GM19324 (cell line): ENCODE measurements around the gene RNF220.

Experiments used
- ATAC-seq: cut with Tn5 transposase; IDR thresholded peaks from one replicate; pipeline ENCODE4 v1.9.1; 2021; ENCODE audit warnings: mild to moderate bottlenecking, moderate library complexity; ENCODE audit not compliant: unreplicated experiment, low FRiP score

RNF220 gene

DNA sequence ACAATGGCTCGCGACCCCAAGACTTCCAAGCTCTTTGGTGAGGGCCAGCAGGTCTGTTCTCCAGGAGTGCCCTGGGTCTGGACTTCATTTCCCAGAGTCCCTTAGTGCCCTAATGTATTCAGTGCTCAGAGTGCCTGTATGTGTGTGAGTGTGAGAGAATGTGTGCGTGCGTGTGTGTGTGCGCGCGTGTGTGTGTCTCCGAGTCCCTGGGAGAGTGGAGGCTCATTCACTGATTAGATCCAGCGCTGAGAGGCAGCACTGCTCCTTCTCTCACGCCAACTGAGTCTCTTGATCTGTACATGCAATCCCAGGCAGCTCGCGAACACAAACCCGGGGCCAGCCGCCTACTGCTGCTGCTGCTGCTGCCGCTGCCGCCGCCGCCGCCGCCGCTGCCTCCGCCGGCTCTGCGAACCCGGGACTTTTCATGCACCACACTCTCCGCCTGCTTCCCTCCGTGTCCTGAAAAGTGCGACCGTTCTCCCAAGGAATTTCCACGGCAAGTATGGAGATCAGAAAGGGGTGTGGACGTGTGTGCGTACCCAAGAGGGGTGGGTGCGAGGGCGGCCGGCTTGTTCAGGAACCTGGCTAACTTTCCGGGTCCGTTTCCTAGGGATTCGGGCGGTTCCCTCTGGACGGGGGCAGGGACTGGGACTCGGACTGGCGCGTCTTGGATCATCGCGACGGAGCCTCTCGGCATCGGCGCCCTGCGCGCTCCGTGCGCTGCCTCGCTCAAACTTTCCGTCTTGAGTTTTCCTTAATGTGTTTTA is at the start of gene RNF220:
Gene RNF220, plus strand, starts transcription at position 225 of the 767 bp plus-strand sequence.
- ATAC-seq: no peak

DNA sequence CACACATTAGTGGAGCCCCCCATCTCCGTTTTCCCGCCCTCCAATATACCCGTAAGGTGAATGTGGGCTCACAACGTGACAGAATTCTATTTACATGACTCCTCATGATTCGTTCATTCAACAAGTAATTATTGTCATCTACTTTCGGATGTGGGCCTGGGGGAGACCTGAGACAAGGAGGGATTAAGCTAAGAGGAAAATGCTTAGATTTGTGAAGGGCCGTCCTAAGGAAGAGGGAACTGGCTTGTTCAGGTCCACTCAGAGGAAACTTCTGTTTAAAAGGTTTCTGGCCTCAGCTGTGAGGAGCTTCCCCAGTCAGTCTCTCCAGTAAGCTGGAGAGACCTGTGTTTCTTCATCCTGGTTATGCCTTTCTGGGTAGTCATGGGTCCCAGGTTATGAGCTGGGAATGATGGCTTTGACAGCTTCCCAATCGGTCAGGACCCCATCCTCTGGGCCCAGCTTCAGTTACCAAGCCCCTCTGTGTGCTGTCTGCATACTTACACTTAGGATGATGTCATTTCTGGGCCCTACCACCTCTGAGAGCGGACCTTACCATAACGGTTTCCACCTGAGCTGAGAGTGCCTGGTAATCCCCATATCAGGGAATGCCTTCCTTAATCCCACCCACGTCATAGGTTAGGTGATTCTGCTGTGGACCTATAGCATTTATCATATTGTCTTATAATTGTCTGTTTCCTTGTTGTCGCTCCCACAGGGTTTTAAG is 49.3 kb upstream of the RNF220 start:
- ATAC-seq: no peak

DNA sequence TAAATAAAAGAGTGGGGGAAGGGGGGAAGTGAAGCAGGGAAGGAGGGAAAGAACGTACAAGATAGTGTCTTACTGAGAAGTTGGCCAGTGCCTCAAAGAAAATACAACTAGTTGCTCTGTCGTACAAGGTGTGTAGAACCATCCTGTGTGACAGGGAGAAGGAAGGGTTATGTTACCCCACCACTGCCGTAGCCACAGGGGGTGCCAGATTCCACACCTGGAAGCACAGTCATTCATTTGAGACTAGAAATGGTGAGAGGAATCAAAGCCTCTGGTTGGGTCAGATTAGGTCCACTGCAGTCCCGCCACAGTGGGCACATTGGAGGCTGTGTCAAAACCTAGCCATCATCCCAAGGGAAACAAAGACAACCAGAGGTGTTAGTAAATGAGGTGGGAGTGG is 47.3 kb upstream of the RNF220 start:
- ATAC-seq: no peak

DNA sequence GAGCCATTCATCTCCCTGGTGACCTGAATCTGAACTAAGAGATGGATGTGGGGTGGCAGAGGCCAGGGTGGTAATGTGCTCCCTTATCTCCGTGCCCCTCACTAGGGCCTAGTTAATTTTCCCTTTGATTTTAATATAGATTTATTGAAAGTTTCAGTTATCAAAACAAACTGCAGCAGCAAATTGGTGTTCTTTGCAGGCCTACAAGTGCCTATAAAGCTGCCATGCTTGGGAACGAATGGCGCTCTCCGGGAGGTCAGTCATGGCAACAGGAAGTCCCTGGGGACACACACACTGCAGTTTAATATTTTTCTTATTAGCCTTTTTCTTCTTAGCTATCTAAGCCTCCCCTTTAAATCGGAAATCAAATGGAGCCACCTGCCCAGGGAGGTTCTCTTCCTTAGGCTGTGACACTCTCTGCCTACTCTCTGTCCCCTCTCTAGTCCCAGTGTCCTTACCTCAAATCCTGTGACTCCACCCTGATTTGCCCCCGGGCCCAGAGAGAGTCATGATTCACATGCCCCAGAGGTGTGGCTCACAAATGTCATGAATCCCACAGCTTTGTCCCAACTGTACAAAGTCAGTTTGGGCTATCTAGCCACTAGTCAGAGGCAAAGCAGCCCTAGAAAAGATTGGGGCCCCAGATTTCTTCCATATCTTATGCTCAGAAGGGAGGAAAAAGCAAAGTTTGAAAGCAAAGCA is 45.7 kb upstream of the RNF220 start:
- ATAC-seq: no peak

DNA sequence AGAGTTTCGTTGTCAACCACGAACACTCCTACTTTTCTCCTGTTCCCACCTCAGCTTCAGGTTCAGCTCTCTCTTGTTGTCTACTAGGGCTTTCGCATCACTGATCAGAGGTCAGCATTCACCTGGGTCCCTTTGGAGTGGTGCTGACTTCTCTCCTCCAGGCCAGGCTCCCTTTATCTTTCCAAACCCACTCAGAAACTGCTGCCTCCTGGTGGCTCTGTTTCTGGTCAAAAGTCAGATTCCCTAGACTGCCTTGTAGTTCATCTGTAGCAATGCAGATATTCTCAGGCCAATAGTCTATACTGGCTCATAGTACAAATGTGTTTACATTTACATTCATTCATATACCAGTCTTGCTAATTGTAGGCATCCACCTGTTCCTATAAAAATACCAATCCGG is 43.6 kb upstream of the RNF220 start:
- no peak for ATAC-seq

DNA sequence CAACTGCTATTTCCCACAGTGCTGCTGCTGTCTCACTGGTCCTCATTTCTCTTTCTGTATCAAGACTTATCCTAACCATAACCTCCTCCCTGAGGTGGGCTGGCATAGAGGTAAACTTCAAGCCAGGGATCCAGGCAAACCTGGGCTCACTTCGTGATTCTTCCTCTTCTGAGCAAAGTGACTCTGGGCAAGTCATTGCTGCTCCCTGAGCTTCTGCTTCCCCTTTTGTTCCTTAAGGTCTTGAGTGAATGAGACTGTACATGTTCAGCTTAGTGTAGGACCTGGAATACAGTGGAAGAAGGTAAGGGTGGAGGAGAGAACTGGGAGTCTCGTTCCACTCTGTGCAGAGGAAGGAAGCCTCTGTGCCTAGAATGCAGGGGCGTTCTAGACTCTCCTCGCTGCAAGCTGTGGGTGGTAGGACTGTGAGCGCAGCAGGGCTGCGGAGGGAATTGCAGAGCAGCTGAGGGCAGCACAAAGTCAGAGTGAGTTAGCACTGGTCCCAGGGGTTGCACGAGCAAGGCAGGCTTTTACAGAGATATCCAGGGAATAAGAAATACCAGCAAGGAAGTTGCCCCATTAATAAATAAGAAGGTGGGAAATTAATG is 38.6 kb upstream of the RNF220 start:
- ATAC-seq: no peak

DNA sequence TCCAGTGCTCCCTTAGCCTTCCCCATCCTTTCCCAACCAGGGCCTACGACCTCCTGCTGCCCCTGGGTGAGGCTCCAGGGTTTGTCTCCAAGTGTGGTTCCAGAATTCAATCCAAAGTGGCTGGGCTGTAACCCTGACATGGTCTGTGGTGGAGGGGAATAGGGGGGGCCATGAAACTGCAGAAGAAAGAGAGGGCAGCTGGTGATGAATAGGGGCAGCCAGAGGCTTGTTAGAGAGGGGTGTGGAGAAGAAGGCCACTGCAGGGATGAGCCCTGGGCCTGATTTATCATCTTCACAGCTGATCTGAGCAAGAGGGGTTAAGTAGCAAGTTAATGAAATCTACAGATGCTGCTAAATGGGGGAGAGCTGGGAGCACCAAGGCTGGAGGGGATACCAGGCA is 37.1 kb upstream of the RNF220 start:
- no peak for ATAC-seq

DNA sequence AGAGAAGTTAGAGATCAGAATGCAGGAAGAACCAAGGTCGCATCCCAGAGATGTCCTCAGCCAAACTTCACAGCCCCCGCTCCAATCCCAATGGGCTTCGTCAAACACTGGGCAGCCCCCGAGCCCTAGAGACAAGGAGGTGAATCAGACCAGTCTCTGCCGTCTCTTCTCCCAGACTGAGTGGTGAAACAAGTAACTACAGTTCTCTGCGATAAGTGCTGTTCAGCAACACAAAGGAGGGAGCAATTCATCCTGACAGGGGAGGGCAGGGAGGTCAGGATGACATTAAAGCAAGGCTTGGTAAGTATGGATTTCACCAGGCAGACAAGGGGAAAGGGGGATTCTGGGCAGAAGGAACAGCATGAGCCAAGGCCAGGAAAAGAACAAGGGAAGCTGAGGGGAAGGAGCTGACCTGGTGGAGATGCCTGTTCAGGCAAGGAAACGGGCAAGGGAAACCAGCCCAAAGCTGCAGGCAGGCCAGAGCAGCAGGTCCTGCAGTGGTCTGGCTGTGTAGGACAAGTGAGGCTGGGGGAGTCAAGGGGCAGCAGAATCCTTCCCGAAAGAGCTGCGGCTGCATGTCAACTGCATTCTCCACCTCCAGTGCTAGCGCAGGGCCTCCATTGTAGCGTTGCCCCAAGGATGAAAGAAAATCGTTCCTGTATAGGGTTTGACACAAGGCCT is 36.4 kb upstream of the RNF220 start:
- ATAC-seq: no peak

DNA sequence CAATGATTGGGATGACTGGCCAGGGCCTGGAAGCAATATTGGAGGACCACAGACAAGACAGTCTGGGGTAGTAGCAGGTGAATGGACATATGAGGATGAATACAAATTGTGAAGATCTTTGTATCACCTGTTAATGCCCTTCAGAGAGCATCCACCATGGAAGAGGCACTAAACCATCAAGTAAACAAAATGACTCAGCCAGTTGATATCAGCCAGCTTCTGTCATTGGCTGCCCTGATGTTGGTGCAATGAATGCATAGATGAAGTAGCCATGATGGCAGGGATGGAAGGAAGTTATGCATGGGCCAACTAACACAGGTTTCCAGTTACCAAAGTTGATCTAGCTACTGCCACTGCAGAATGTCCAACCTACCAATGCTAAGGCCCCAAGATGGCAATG is 33.8 kb upstream of the RNF220 start:
- no peak for ATAC-seq

DNA sequence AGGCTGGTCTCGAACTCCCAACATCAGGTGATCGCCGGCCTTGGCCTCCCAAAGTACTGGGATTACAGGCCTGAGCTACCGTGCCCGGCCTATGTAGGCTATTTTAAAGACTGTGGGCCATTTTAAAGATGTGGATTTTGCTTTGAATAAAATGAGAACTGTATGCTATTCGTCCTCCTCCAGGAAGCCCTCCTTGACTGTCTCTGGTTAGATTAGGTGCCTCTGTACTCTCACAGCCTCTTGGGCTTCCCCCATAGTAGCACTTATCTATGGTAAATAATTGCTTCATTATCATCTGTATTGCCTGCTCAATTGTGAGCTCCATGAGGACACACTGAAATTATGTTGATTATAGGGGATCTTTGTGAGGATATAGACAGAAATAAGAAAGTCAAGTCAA is 29.5 kb upstream of the RNF220 start:
- no peak for ATAC-seq

DNA sequence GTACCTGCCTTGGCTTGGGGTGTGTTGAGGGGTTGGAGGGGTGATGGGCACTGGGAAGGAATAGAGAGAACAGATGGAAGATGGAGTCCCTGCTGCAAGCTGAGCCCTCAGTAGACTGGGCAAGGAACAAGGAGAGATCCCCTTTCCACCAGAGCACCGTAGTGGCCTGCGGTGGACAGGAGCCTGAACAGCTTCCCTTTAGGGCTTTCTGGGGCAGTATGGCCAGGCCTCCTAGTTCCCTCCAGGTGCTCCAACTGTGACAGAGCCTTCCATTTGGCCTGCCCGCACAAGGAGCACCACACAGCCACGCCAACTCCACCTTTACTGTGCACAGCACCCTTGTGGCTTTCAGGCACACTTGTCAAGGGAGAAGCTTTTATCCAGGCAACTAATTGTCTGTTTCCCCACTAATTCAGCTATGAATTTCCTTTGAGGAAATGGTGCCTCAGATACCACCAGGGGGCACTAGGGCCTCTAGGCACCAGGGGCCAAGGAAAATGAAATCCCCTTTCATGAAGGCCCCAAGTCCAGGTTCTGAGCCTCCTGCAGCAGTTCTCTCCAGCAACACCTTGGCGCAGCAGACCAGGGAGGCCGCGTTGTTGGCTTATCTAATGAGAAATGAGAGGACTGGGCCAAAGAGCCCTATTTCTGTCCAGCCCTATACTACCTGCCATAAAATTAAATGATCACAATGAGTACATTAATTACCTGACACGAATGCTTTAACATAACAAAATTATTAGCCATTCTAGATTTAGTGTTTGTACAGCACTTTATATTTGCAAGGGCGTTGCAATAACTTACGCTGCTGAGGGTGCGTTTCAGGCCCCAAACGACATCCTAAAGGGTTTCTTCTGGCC is 26.9 kb upstream of the RNF220 start:
- no peak for ATAC-seq

DNA sequence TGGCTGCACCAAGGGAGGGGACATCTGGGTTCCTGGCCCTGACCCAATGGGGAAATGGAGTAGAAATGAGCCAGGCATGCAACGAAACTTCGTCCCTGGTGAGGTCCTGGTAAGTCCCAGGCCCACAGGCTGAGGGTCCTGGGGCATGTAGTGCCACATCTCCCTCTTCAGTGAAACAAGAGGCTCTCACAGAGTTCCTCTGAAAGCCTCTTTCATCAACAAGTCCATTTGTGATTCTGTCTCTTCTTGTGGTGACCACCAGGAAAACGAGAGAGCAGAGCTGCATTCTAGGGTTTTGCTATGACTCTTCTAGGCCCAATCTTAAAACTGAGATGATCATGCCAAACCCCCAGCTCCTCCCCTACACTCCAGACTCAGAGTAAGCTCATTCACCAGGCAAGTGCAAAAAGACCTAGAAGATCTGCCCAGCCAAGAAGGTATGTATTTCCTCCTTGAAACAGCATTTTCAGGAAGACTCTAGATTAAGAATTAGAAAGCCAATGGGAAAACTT is 24.3 kb upstream of the RNF220 start:
- ATAC-seq: no peak

DNA sequence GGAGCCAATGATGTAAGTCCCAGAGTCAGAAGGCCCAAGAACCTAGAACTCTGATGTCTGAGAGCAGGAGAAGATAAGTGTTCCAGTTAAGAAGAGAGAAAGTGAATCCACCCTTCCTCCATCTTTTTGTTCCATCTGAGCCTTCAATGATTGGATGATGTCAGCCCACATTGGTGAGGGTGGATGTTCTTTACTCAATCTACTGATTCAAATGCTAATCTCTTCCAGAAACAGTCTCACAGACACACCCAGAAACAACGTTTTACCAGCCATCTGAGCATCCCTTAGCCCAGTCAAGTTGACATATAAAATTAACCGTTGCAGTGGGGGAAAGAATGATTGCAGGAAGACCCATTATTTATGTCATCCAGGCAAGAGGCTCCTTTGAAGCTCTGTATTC is 16.5 kb upstream of the RNF220 start:
- ATAC-seq: no peak

DNA sequence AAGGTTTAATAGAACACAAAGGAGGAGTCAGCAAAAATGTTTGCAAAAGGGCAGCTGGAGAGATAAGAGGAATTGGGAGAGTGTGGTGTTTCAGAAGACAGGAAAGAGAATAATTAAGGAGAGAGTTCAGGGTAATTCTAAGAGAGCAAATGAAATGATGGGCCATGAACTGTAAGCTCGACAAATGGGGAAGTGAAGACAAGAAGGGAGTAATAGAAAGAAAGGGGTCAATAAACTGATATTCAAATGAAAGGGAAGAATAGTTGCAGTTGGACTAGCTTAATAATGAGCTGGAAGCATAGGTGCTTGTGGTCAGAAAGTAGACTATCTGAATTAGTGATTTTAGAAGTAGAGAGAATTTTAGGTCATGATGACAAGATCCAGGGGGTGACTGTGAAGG is 15.6 kb upstream of the RNF220 start:
- no peak for ATAC-seq

DNA sequence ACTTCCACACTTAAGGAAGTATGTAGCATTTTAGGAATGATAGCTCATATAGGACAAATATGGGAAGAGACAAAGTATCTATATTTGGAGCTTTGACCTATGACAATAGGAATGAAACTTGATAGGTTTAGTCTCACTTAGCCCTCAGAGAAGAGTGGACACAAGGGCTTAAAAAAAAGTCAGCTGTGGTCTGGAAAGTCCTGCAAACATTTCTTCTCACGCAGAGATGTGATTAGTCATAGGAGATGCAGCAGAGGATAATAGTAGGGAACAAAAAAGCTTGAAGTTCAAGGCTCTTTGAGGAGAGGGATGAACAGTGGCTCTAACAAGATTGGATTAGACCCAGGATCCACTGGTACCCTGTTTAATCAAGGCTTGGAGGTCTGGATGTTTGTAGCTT is 14.8 kb upstream of the RNF220 start:
- ATAC-seq: no peak

DNA sequence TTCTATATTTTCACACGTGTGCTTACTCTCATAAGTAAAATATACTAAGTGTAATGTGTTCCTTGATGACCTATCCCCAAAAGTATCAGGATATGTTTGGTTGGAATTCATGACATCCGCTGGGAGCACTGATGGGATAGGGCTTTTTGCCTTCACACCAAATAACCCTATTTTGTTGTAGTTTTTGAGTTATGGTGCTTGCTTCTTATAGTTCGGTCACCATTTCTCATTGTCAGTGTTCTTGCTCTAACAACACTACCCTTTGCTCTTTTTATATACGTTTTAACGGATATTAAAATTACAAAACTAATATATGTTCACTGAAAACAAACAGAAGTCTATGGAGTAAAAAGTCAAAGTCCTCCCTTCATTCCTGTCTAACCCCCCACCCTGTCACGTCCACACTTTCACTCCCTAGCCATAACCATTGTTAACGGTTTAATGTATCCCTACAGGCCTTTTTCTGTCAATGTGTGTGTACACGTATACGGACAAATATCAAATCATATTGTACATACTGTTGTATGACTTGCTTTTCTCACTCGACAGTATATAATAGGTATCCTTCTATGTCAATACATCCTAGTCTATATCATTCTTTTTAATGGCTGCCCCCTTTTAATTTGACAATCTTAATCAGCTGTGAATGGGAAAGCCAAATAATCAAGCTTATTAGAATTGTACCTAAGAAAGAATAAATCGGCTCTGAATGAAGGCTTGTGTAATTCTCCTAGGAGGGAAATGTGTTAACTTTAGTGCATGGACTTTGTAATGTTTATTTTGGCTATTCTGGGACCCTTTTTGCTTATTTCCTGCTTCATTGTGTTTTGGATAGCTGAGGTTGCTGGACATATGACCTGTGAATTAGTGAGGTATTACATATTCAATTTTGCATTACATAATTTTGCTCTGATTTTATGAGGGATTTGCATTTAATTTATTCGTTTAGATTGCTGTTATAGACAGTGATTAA is 3.5 kb upstream of the RNF220 start:
- no peak for ATAC-seq

DNA sequence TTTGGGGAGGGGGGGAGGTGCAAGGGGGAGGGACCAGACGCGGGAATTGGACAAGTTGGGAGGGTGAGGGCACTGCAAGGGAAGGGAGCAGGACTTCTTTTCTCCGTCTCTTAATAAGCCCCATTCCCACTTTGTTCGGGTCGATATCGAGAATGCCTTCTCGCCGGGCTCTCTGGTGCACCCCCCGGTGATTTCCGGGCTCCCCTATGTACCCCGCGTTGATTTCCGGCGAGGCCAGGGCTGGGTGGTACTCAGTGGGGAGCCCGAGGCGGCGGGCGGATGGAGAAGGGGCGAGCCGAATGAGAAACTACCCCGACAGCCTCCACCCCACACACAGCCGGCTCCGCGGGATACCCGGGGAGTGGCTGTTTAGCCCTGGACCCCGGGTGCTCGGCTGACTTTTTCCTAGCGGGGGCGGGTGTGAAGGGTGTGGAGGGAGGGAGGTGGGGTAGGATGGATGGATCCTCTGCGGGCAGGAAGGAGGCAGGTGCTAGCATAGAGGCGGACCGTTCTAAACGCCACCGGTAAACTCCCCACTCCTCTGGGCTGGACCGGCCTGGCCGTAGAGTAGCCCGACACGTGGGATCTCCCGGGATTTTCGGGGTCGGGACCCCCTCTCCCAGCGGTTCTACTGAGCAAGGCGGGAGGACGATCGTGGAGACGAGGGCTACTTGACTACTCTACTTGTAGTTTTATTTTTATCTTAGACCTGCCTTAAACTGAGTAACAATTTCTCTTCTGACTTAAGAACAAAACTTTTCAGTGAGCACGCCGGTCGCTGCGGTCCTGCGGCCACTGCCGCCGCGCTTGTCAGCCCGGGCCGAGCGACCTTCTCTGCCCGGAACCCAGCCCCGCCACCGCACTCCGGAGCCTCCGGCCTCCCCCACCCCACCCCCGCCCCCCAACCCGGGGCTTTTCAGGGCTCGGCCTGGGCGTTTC is 1.0 kb downstream of the RNF220 start:
- ATAC-seq: no peak
